ENCODE measurements around the gene COPS9.

The COPS9 gene

DNA sequence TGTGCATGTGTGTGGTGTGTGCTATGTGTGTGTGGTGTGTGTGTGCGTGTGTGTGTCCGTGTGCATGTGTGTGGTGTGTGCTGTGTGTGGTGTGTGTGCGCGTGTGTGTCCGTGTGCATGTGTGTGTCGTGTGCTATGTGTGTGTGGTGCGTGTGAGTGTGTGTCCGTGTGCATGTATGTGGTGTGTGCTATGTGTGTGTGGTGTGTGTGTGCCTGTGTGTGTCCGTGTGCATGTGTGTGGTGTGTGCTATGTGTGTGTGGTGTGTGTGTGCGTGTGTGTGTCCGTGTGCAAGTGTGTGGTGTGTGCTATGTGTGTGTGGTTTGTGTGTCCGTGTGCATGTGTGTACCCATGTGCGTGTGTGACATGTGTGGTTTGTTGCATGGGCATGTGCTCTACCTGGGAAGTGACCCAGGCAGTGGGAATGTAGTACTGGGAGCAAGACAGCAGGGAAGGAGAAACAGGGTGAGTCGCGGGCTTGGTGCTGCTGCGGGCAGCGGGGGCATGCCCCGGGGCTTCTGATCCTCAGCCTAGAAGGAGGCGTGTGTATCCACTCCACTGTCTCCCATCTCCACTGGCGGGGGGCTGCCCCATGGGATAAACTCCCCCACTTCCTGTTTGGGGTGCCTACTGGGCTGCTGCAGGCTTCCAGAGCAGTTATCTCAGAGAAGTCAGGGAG lies 11.9 kb upstream of the COPS9 start:
- no peak for DNase-seq (ENCODE audit: low read depth in 2 of 2)

DNA sequence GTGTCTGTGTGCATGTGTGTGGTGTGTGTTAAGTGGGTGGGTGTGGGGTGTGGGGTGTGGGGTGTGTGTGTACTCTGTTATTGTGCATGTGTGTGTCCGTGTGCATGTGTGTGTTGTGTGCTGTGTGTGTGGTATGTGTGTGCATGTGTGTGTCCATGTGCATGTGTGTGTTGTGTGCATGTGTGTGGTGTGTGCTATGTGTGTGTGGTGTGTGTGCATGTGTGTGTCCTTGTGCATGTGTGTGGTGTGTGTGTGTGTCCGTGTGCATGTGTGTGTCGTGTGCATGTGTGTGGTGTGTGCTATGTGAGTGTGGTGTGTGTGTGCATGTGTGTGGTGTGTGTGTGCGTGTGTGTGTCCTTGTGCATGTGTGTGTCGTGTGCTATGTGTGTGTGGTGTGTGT lies 11.3 kb upstream of the COPS9 start:
- DNase-seq (ENCODE audit: low read depth in 2 of 2): no peak

DNA sequence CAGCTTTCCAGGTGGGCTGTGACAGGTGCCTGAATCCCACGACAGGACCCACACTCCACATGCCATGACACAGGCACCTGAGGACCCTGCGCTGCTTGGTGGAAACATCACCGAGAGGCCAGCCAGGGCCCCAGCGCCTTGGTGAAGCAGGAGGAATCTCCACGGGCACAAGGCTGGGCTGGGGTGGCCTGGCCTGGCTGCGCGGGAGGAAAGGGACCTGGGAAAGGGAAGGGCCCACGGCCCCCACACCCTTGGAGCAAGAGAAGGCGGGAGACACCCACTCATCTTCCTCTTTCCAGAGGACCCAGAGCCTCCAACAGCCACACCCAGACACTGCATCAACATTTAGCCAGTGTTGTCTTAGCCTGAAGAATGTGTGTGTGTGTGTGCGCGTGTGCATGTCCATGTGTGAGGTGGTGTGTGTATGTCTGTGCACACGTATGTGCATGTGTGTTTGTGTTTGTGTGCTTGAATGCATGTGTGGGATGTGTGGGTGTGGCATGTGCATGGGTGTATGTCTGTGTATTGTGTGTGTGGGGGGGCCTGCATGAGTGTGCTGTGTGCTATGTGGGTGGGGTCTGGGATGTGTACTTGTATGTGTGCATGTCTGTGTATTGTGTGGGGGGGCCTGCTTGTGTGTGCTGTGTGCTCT lies 10.6 kb upstream of the COPS9 start:
- no peak for DNase-seq (ENCODE audit: low read depth in 2 of 2)

GRCh38 chr2:240146141-240146561 lies 10.0 kb upstream of the COPS9 start:
- no peak for DNase-seq (ENCODE audit: low read depth in 2 of 2)

DNA sequence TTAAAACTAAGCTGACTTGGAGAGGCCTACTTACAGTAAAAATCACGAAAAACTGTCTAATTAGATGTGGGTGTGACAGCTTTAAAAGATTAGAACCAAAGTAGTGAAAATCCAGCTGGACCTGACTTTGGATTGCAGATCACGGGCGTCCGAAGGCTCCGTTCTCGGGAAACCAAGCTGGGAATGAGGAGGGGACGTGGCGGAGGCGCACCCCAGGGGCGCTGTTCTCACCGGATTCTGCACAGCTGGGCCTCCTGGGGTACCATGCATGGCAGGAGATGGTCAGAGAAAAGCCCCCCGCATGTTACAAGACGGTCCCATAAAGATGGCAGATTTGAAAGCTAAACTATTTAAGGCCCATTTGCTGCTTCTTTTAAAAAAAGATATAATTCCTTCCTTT lies 9.4 kb upstream of the COPS9 start:
- no peak for DNase-seq (ENCODE audit: low read depth in 2 of 2)

DNA sequence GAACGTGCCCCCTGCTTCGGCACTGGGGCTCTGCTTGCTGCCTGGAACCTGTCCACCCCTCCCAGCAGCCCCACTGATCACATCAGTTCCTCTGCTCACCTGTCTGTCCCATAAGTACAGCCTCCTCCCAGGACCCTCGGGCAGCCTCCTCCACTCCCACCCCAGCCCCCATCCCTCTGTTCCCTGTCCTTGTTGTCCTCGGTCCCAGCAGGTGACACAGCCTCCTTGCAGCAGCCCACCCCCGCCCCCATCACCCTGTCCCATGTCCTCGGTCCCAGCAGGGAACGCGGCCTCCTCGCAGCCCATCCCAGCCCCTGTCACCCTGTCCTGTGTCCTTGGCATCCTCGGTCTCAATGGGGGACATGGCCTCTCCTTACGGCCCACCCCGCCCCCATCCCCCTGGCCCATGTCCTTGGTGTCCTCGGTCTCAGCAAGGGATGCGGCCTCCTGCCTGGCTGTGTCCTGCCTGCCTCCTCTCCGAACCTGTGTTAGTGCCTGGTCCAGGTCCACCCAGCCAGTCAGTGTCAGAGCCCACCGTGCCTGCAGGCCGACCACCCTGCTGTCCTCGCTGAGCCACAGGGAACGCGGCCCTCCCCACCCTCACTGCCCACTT lies 8.7 kb upstream of the COPS9 start:
- DNase-seq (ENCODE audit: low read depth in 2 of 2): no peak

DNA sequence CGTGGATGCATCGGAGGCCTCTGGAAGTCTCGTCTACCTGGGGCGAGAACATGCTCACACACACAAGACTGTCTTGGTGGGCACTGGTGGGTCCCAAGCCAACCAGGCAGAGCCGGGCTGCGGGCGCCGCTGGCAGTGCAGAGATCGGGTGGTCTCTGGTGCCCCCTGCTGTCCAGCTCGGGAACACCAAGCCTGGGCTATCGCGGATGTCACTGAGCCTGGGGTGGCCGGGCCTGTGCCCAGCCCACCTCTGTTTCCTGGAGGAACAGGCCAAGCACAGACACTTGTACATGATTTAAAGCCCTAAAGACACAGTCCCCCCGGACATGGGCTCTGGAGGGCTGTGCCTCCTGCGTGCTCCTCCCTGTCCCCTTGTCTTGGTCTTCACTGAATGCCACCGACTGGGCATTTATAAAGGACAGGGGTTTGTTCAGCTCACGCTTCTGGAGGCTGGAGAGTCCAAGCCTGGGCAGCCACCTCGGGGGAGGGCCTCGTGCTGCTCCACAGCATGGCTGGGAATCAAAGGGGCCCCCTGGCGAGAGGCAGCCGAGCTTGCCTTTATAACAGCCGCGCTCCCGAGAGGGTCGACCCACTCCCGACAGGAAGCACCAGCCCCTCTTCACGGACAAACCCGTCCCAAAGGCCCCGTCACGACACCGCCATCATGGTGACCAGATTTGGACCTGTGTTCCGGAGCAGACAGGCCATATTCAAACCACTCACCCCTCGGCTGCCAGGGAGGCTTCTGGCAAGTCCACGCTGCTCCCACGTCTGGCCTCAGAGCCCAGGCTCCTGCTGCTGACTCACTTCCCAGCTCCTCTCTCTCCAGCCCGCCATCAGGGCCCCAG lies 7.9 kb upstream of the COPS9 start:
- peak in 1 of 2 experiments; percentile 5 for DNase-seq (ENCODE audit: low read depth in 2 of 2)

DNA sequence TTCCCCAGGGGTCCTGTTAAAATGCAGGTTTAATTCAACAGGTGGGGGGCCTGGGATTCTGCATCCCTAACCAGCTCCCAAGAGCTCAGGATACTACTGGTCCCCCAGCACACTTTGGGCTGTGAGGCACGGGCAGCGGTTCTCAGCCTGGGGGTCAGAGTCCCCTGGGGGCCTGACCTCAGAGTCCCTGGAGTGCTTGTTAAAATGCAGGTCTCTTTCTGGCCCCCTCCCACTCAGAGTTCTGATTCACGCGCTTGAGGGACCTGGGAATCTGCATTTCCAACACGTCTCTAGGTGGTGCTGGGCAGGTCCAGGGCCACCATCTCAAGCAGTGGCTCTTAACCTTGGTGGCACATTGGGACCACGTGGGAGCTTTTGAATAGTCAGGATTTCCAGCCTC lies 7.2 kb upstream of the COPS9 start:
- no peak for DNase-seq (ENCODE audit: low read depth in 2 of 2)

DNA sequence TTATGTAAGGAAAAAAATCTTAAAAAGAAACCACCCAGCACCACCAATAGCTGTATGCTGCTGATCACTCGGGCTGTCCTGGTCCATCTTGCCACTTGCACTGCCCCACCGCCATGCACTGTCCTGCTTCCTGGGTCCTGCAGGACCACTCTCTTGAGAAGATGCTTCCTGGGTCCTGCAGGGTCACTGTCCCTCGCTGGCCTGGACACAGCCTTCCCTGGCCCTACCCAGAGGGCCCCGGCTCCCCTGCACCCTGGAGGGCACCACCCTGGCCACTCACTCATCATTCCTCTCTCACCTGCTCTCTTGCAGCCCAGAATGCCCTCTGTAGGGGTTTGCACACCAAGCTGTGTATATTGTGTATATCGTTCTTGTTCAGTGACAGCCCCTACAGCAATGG lies 6.8 kb upstream of the COPS9 start:
- DNase-seq (ENCODE audit: low read depth in 2 of 2): no peak

GRCh38 chr2:240142256-240142775 lies 6.2 kb upstream of the COPS9 start:
- no peak for DNase-seq (ENCODE audit: low read depth in 2 of 2)

DNA sequence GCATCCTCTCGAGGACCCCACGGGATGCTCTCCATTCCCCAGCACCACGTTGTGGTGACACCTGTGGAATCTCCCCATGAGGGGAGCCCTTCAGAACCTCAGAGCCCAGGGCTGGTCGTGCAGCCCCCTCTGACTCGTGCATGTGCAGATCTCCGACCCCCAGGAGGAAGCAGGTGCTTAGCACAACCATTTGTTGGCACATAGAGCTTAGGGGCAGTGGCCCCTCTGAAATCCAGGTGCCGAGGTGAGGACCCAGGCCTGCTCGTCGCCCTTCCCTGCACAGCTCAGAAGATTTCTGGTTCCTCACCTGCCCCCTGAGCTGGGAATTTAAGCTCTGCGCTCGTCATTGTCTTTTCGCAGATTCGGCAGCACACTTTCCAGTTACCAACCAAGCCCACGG lies 5.6 kb upstream of the COPS9 start:
- DNase-seq (ENCODE audit: low read depth in 2 of 2): no peak

- DNase-seq (ENCODE audit: low read depth in 2 of 2): no peak
These were observed 4.8 kb upstream of the COPS9 start for GRCh38 chr2:240140920-240141319.

DNA sequence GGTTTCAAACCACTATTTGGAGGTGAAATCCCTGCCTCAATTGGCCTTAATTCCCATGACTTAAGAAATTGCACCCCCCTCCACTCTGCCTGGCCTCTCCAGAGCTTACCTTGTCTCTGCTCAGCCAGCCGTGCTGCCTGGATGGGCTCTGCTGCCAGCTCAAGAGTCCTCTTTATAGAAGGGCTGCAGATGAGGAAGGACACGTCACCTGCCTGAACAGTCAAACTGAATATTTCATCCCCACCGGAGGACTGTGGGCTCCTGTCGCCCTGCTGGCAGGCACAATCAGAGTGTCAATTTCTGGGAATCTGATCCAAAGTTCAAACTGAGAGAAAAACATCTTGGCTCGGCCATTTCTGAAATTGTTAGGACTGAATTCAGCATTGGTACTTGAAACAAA lies 4.4 kb upstream of the COPS9 start, which contains the start of gene OTOS:
OTOS (minus strand) TSS at position 148 of the 400 bp plus-strand sequence. CDS start 332 bp downstream, outside the sequence.
- DNase-seq (ENCODE audit: low read depth in 2 of 2): no peak

DNA sequence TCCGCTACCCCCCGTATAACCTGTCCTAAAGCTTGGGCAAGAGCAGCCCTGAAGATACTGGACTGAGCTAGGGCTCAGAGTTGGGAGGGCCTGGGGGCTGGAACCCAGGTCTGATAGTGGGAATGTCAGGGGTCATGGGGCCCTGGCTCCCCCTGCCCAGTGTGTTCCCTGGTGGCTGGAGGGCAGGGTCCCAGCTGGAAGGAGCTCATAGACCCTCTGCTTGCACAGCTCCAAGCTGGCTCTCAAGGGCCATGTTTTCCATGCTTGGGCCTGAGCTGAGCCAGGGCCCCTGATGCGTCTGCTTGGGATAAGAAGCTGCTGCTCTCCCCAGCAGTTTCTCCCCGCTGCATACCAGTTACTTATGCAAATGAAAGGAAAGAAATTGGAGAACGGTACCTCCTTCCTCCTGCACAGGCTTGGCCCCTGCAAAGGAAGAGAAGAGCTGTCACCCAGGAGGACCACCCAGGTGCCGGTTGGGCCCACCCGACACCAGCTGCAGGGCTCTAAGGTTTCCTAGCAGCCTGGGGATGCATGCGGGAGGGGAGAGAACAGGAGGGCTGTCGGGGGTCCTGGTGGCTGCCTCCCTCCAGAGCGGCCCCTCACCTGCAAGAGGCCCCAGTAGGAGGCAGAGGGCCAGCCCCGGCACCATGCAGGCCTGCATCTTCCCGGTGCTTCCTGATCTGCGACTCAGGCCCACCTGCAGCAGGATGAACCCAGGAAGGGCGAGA lies 3.7 kb upstream of the COPS9 start:
- DNase-seq (ENCODE audit: low read depth in 2 of 2): no peak

DNA sequence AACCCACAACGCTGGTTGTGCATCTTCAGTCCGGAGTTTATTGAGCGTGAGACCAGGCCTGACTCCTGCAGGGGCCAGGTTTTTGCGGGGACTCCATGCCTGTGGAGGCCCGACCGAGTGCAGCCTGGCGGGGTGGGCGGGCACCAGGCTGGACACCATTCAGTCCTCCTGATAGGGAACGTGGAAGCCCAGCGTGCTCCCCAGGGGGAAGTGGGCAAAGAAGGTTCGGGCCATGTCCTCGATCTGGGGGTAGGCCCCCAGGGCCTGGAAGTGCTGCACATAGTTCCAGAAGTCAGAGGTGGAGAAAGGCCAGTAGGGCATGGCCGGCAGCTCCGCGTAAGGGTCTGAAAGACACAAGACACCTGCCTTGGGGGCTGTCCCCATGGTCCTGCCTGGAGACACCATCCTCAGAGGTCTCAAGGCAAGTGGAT lies 2.9 kb upstream of the COPS9 start:
- no peak for DNase-seq (ENCODE audit: low read depth in 2 of 2)

GRCh38 chr2:240138254-240138984 lies 2.3 kb upstream of the COPS9 start:
- no peak for DNase-seq (ENCODE audit: low read depth in 2 of 2)

GRCh38 chr2:240137596-240138253 lies 1.6 kb upstream of the COPS9 start:
- no peak for DNase-seq (ENCODE audit: low read depth in 2 of 2)

DNA sequence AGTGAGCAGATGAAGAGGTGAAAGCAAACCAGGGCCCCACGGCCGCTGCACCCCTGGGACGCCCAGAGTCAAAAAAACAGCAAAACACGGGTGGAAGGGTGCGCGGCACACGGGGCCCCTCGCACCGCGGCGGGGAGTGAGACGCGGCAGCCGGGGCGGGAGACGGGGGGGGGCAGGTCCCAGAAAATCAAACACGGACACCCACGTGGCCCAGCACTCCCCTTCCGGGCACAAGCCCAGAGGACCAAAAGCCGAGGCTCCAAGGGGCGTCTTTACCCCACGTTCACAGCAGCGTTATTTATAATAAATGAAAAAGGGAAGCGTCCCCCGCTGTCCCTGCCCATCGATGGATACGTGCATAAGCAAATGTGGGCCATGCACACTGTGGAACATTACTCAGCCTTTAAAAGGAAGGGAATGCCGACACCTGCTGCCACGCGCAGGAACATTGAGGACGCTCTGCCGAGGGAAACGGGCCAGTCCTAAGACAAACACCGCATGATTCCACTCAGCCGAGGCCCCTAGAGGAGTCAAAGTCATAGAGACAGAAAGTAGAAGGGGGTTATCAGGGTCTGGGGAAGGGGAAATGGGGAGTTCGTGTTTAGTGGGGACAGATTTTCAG lies 677 bp upstream of the COPS9 start:
- DNase-seq (ENCODE audit: low read depth in 2 of 2): no peak

DNA sequence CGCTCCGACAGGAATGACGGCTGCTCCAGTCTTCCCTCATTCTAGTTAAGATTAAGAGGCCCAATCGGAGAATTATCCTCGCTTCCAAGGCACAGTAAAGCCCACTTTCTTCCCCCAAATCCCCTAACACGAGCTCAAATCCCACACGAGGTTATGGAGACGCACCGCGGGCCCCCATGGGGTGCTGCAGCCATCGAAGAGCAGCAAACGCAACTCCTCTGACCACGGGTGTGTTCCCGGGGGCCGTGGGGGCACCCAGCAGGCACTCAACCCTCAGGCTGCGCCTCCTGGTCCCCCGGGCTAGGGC lies 446 bp downstream of the COPS9 start:
- DNase-seq (ENCODE audit: low read depth in 2 of 2): no peak

Data from fibroblast of skin of left biceps (primary cell).